T-cell (primary cell): ENCODE results near the gene JAML. TPM values are rescaled to one million over a fixed set of nuclear protein-coding genes. Genes with fewer than 3 reads are reported as not detected.
"Not testable (repeated sequence)": the region's sequence is repeated elsewhere in the genome, so short reads cannot be mapped to it uniquely, and the experiment has no call there.

ENCODE experiments used
- ATAC-seq, 4 experiments: fragments of 200-7000 bp in 3 of 4; fragments of 150-1000 bp in 1 of 4; cut with Tn5 transposase; replicated peaks in 1 of 4; 1 replicate in 3 of 4; 2 replicates in 1 of 4; pipeline ENCODE4 v1.10.0; 2021; ENCODE audit warnings: moderate library complexity in 3 of 4, mild to moderate bottlenecking in 2 of 4, moderate number of reproducible peaks in 1 of 4
- CTCF ChIA-PET, 2 donors: fragments of 300-600 bp; sonication (Branson Sonifier 250); formaldehyde crosslinking; loops; one replicate each; lab custom pipeline; 2022; ENCODE audit warnings: antibody characterized with exemption in 2 of 2; lab: Charles Lee
- POLR2A ChIA-PET, 2 donors: fragments of 300-600 bp; sonication (Branson Sonifier 250); formaldehyde crosslinking; loops; one replicate each; lab custom pipeline; 2022; ENCODE audit warnings: antibody characterized with exemption in 2 of 2; lab: Charles Lee
- DNase-seq, 35 experiments: peaks; one replicate each; pipeline versions ENCODE4 v3.0.0 to v3.0.0-alpha.2; 2013 to 2023
- H3K27ac ChIP-seq: one replicate; pipeline ENCODE4 v1.5.1; 2013; ENCODE audit warnings: low read length
- H3K27me3 ChIP-seq, 2 experiments: replicated peaks in 1 of 2; 1 replicate in 1 of 2; 2 replicates in 1 of 2; pipeline versions ENCODE4 v1.6.1 to v1.7.0; 2013; ENCODE audit warnings: low read length in 1 of 2, mixed read lengths in 1 of 2; ENCODE audit not compliant: control insufficient read depth in 2 of 2, insufficient read depth in 2 of 2; ENCODE audit errors: extremely low read depth in 1 of 2
- H3K36me3 ChIP-seq, 2 donors: 1 replicate in 1 of 2; 2 replicates in 1 of 2; pipeline versions ENCODE4 v1.6.1 to v1.7.0; 2013; ENCODE audit warnings: low read length in 1 of 2; ENCODE audit not compliant: control insufficient read depth in 2 of 2, insufficient read depth in 1 of 2; ENCODE audit errors: extremely low read depth in 1 of 2
- H3K4me1 ChIP-seq, 2 experiments: 1 replicate in 1 of 2; 2 replicates in 1 of 2; pipeline versions ENCODE4 v1.6.1 to v1.7.0; 2013; ENCODE audit warnings: low read length in 2 of 2, mixed read lengths in 1 of 2; ENCODE audit not compliant: insufficient read depth in 2 of 2, control insufficient read depth in 1 of 2; ENCODE audit errors: extremely low read depth in 1 of 2
- H3K4me3 ChIP-seq, 2 donors: 1 replicate in 1 of 2; 2 replicates in 1 of 2; pipeline versions ENCODE4 v1.5.1 to v1.7.0; 2013; ENCODE audit warnings: mild to moderate bottlenecking in 2 of 2, low read length in 1 of 2, moderate library complexity in 1 of 2; ENCODE audit not compliant: control insufficient read depth in 1 of 2; ENCODE audit errors: extremely low read depth in 1 of 2
- H3K9me3 ChIP-seq: 2 replicates; pipeline ENCODE4 v1.7.0; 2013
- H3K27ac Mint-ChIP-seq, 2 donors: one replicate each; pipeline ENCODE4 v1.8.0; 2020 to 2021; ENCODE audit warnings: mild to moderate bottlenecking in 2 of 2, mixed read lengths in 2 of 2
- H3K27me3 Mint-ChIP-seq, 2 donors: one replicate each; pipeline ENCODE4 v1.8.0; 2021 to 2022; ENCODE audit warnings: mixed read lengths in 2 of 2
- H3K36me3 Mint-ChIP-seq: one replicate; pipeline ENCODE4 v1.8.0; 2021; ENCODE audit warnings: mixed read lengths
- H3K4me1 Mint-ChIP-seq, 3 donors: one replicate each; pipeline ENCODE4 v1.8.0; 2020 to 2022; ENCODE audit warnings: mixed read lengths in 3 of 3, mild to moderate bottlenecking in 1 of 3
- H3K4me3 Mint-ChIP-seq, 3 donors: one replicate each; pipeline ENCODE4 v1.8.0; 2020 to 2022; ENCODE audit warnings: mild to moderate bottlenecking in 3 of 3, mixed read lengths in 3 of 3, moderate library complexity in 3 of 3
- H3K9me3 Mint-ChIP-seq, 3 donors: one replicate each; pipeline ENCODE4 v1.8.0; 2020 to 2022; ENCODE audit warnings: mixed read lengths in 3 of 3
- whole genome bisulfite sequencing: methylation state at CpG from one replicate; pipeline ENCODE4 v1.1.5; 2013; ENCODE audit warnings: missing lambda C conversion rate; ENCODE audit not compliant: insufficient coverage; 5-methylcytosine and 5-hydroxymethylcytosine counted together
- total RNA-seq, 35 experiments: library from RNA in 6 of 35; stranded (reverse) in 6 of 35; fragments of 120-200 nt in 1 of 35; gene quantifications; one replicate each; pipeline versions ENCODE4 v1.2.1 to v1.2.4 and lab custom pipeline; 2013 to 2026

Gene JAML
- total RNA-seq, 5 donors from 2014 or later (not counting 1 experiment from before 2014, with no cell fraction given) = 60.8 to 165 (median 95.8) TPM

DNA sequence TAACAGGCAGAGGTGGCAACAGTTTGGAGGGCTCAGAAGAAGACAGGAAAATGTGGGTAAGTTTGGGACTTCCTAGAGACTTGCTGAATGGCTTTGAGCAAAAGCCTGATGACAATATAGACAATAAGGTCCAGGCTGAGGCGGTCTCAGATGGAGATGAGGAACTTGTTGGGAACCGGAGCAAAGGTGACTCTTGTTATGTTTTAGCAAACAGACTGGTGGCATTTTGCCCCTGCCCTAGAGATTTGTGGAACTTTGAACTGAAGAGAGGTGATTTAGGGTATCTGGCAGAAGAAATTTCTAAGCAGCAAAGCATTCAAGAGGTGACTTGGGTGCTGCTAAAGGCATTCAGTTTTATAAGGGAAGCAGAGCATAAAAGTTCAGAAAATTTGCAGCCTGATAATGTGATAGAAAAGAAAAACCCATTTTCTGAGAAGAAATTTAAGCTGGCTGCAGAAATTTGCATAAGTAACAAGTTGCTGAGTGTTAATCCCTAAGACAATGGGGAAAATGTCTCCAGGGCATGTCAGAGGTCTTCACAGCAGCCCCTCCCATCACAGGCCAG lies 33.8 kb downstream of the JAML start:
- H3K4me1 ChIP-seq, H3K9me3 Mint-ChIP-seq, CTCF ChIA-PET, DNase-seq, ATAC-seq, H3K27ac ChIP-seq, H3K9me3 ChIP-seq, H3K4me3 ChIP-seq, POLR2A ChIA-PET, H3K4me1 Mint-ChIP-seq, H3K4me3 Mint-ChIP-seq: not testable (repeated sequence)
- peaks cover 0 to 26% of the 10 kb centered on the region in 2 donors for H3K36me3 ChIP-seq
- H3K27me3 Mint-ChIP-seq = peaks cover 7 to 17% of the 10 kb centered on the region in 2 donors
- peaks cover 27% of the 10 kb centered on the region for H3K36me3 Mint-ChIP-seq
- no CpG with 5 or more reads among the region's 2 CpGs for WGBS
- peaks cover 0 to 13% of the 10 kb centered on the region in 2 experiments for H3K27me3 ChIP-seq
- H3K27ac Mint-ChIP-seq = peak overlapping the region in 1 of 2 donors; percentile 11

DNA sequence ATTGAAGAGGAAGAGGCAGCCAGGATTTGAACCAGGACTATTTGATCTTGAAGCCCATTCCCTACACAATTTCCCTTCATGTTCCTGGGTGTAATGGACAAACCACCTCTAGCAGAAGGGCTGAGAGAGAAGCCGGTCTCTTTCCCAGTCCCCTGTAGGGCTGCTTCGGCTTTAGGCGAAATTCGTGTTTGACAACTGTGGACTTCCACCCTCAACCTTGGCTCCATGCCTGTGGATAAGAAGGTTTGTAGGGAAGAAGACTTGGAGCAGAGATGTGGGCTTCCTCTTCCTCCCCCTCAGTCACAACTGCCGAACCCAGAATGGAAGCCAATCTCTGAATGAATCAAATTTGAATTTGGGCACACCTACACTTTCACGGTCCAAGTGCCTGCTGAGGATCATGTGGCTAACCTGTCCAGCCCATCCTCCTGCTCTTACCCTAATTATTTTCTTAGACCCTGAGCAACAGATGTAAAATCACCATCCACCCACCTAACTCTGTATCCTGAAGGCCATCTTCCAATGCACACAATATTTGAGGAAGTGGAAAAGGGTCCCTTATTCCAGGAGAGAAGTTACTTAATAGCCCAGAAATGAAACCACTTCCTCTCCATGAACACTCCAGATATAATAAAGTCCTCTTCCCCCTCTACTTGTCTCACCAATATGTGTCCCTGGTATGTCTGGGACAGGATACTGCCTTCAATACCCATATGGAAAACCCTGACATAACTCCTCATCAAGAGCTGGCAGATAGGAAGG lies 38.3 kb downstream of the JAML start:
- WGBS = 60% methylated on average over 1 of the region's 6 CpGs
- peaks cover 0 to 4% (median 0%) of the 10 kb centered on the region in 3 donors for H3K9me3 Mint-ChIP-seq
- no peak overlapping the region for H3K4me3 Mint-ChIP-seq
- no peak overlapping the region for H3K27ac ChIP-seq
- ATAC-seq (no peak), DNase-seq (no peak)
- POLR2A ChIA-PET = no interaction called here
- peaks cover 21 to 22% of the 10 kb centered on the region in 2 donors for H3K27me3 Mint-ChIP-seq
- no peak overlapping the region for H3K27ac Mint-ChIP-seq
- no peaks in the 10 kb centered on the region for H3K4me1 Mint-ChIP-seq
- H3K36me3 Mint-ChIP-seq = no peaks in the 10 kb centered on the region
- H3K4me3 ChIP-seq = no peak overlapping the region
- CTCF ChIA-PET = no interaction called here
- no peaks in the 10 kb centered on the region for H3K4me1 ChIP-seq
- H3K9me3 ChIP-seq = no peaks in the 10 kb centered on the region
- peaks cover 0 to 21% of the 10 kb centered on the region in 2 experiments for H3K27me3 ChIP-seq
- H3K36me3 ChIP-seq = no peaks in the 10 kb centered on the region

DNA sequence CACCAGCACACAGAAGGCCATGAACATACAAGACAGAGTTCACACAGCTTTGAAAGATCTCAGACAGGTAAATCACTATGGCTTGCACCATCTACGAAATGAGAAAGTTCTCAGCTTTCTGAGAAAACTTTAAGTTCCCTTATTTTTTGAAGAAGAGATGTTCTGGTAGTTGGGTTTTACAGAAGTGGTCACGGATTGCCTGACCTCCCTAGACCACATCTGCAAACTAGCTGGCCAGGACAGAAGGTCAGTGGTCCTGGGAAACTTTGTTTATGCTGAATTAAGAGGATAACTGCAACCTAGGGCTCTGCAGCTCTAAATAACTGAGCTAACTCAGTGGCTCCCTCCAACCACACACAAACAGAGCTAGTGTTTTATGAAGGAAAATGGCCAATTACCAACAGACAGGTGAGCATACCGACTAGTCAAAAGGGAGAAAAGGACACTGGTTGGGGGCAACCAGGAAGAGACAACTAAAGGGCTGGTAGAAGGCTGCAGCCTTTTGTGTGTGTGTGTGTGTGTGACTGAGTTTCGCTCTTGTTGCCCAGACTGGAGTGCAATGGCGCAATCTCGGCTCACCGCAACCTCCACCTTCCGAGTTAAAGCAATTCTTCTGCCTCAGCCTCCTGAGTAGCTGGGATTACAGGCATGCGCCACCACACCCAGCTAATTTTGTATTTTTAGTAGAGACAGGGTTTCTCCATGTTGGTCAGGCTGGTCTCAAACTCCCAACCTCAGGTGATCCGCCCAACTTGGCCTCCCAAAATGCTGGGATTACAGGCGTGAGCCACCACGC lies 39.8 kb downstream of the JAML start:
- Histone ChIP-seq H3K27ac (no peak overlapping the region), H3K4me1 (no peaks in the 10 kb centered on the region), H3K27me3 (peaks cover 0 to 29% of the 10 kb centered on the region in 2 experiments), H3K36me3 (no peaks in the 10 kb centered on the region), H3K4me3 (no peak overlapping the region), H3K9me3 (no peaks in the 10 kb centered on the region)
- Mint-ChIP-seq H3K4me1 (no peaks in the 10 kb centered on the region), H3K9me3 (no peaks in the 10 kb centered on the region), H3K4me3 (no peak overlapping the region), H3K27me3 (peaks cover 20 to 22% of the 10 kb centered on the region in 2 donors), H3K27ac (no peak overlapping the region), H3K36me3 (no peaks in the 10 kb centered on the region)
- WGBS = 95% methylated on average over 8 of the region's 12 CpGs
- ATAC-seq (no peak), DNase-seq (no peak)
- CTCF ChIA-PET = interaction anchor here in 1 of 2 donors (0.6 to 2.0 kb wide), 2 partner anchors 13 to 14 kb away, joined by 3 to 4 read pairs; no protein-coding TSS in a partner anchor
- POLR2A ChIA-PET = interaction anchor here in 1 of 2 donors (0.7 kb wide), 1 partner anchor 65 kb away, joined by 4 read pairs; no protein-coding TSS in a partner anchor

DNA sequence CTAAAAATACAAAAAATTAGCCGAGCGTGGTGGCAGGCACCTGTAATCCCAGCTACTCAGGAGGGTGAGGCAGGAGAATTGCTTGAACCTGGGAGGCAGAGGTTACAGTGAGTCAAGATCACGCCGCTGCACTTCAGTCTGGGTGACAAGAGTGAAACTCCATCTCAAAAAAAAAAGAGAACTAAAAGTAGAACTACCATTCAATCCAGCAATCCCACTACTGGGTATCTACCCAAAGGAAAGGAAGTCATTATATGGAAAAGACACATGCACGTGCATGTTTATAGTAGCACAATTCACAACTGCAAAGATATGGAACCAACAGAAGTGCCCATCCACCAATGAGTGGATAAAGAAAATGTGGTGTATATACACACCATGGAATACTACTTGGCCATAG lies 41.1 kb downstream of the JAML start:
- H3K36me3 Mint-ChIP-seq, DNase-seq, H3K9me3 ChIP-seq, ATAC-seq, H3K4me3 Mint-ChIP-seq, H3K36me3 ChIP-seq, H3K27ac ChIP-seq, H3K4me1 Mint-ChIP-seq, H3K4me3 ChIP-seq, H3K4me1 ChIP-seq, POLR2A ChIA-PET, H3K9me3 Mint-ChIP-seq, H3K27ac Mint-ChIP-seq: not testable (repeated sequence)
- peaks cover 14 to 27% of the 10 kb centered on the region in 2 donors for H3K27me3 Mint-ChIP-seq
- WGBS = no CpG with 5 or more reads among the region's 5 CpGs
- H3K27me3 ChIP-seq = peaks cover 0 to 32% of the 10 kb centered on the region in 2 experiments
- CTCF ChIA-PET = interaction anchor here in 1 of 2 donors (2.0 kb wide), 1 partner anchor 15 kb away, joined by 4 read pairs; no protein-coding TSS in a partner anchor

DNA sequence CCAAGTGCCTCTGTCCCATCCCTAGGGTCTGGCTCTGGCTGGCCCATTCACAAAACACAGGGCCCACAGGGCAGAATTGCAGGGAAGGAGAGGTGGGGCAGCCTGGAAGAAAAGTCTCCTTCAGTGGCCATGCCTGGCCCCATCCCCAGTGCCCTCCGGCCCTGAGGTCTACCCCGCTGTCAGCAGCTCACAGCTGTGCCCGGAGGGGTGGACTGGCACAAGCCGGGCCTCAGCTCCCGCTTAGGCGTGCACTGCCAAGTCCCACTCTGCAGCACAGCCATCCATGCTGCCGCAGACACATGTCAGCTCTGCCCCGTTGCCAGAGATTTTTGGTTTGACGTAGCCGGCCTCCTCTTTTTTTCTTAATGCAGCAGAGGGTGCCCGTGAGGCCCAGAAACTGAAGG lies 44.5 kb downstream of the JAML start:
- DNase-seq (peak in 1 of 35 experiments; percentile 14), ATAC-seq (peak in 1 of 4 experiments; percentile 41)
- CTCF ChIA-PET = interaction anchor here in 1 of 2 donors (1.1 kb wide), 1 partner anchor 9 kb away, joined by 3 read pairs; no protein-coding TSS in a partner anchor

DNA sequence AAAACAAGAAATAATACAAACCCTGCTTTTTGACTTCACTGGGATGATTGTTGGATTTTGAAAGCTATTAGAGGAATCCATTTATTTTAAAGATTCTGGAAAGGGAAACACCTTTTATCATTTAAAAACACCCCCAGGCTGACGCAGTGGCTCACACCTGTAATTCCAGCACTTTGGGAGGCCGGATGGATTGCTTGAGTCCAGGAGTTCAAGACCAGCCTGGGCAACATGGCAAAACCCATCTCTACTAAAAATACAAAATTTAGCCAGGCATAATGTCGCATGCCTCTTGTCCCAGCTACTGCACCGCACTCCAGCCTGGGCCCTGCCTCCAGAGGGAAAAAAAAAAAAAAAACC lies 48.1 kb downstream of the JAML start:
- H3K4me3 ChIP-seq = no peak overlapping the region
- Mint-ChIP-seq H3K27ac (no peak overlapping the region), H3K27me3 (peaks cover 10 to 13% of the 10 kb centered on the region in 2 donors), H3K4me3 (no peak overlapping the region), H3K36me3 (no peaks in the 10 kb centered on the region), H3K9me3 (no peaks in the 10 kb centered on the region), H3K4me1 (peaks cover 0 to under 1% (median under 1%) of the 10 kb centered on the region in 3 donors)
- POLR2A ChIA-PET = no interaction called here
- H3K4me1 ChIP-seq = peaks cover 0 to 3% of the 10 kb centered on the region in 2 experiments
- no peak overlapping the region for H3K27ac ChIP-seq
- CTCF ChIA-PET = interaction anchor here (0.6 kb wide), 2 partner anchors 53 to 954 kb away, joined by 3 to 4 read pairs; no protein-coding TSS in a partner anchor
- DNase-seq = no peak
- 92% methylated on average over 2 of the region's 4 CpGs for WGBS
- ATAC-seq = no peak
- peaks cover 0 to 29% of the 10 kb centered on the region in 2 experiments for H3K27me3 ChIP-seq
- no peaks in the 10 kb centered on the region for H3K9me3 ChIP-seq
- H3K36me3 ChIP-seq = no peaks in the 10 kb centered on the region

More for the DNA sequence above, 44.5 kb downstream of the JAML start:
- H3K36me3 ChIP-seq = no peaks in the 10 kb centered on the region
- POLR2A ChIA-PET = no interaction called here
- H3K9me3 ChIP-seq = no peaks in the 10 kb centered on the region
- WGBS = 52% methylated on average over 11 of the region's 11 CpGs
- no peak overlapping the region for H3K27ac ChIP-seq
- peaks cover 0 to 32% of the 10 kb centered on the region in 2 experiments for H3K27me3 ChIP-seq
- H3K4me1 ChIP-seq = no peaks in the 10 kb centered on the region
- Mint-ChIP-seq H3K4me3 (no peak overlapping the region), H3K27me3 (peaks cover 14 to 22% of the 10 kb centered on the region in 2 donors), H3K36me3 (no peaks in the 10 kb centered on the region), H3K27ac (no peak overlapping the region), H3K4me1 (no peaks in the 10 kb centered on the region), H3K9me3 (no peaks in the 10 kb centered on the region)
- no peak overlapping the region for H3K4me3 ChIP-seq
